ENCODE measurements around the gene CCDC157. TPM values are rescaled to one million over a fixed set of nuclear protein-coding genes. Genes with fewer than 3 reads are reported as not detected.

The CCDC157 gene
- total RNA-seq, 2 donors from 2014 or later = 3.1 to 10.5 TPM

GRCh38 chr22:30420347-30421125, 63.7 kb downstream of the CCDC157 start:
- no peaks in the 10 kb centered on the region for H3K9me3 ChIP-seq
- H3K27ac ChIP-seq = no peak overlapping the region
- 66 to 78% methylated on average over 6 of the region's 6 CpGs for WGBS, 2 donors
- no peak for TF ChIP-seq CTCF (IDR thresholded peaks at IDR 0.05)
- TF ChIP-seq POLR2A (IDR thresholded peaks at IDR 0.05) = no peak
- H3K4me3 ChIP-seq = no peak overlapping the region
- H3K36me3 ChIP-seq (replicated peaks in 1 of 2; ENCODE audit: insufficient read depth in 1 of 2, low read depth in 2 of 2) = peaks cover 0 to 2% of the 10 kb centered on the region in 2 donors
- no peaks in the 10 kb centered on the region for H3K27me3 ChIP-seq
- intact Hi-C loops (cut with DNase I) = no loop called here
- DNase-seq (no peak), ATAC-seq (no peak)
- peaks cover 43% of the 10 kb centered on the region for H3K4me1 ChIP-seq

GRCh38 chr22:30421695-30422480, 65.1 kb downstream of the CCDC157 start:
- Histone ChIP-seq H3K4me3 (no peak overlapping the region), H3K4me1 (peaks cover 52% of the 10 kb centered on the region), H3K27ac (peak overlapping the region; percentile 94 to 97 (median 96)), H3K9me3 (no peaks in the 10 kb centered on the region), H3K36me3 (replicated peaks in 1 of 2; ENCODE audit: insufficient read depth in 1 of 2, low read depth in 2 of 2) (peaks cover 0 to 2% of the 10 kb centered on the region in 2 donors), H3K27me3 (no peaks in the 10 kb centered on the region)
- DNase-seq (no peak), ATAC-seq (no peak)
- TF ChIP-seq CTCF (IDR thresholded peaks at IDR 0.05) (no peak), POLR2A (IDR thresholded peaks at IDR 0.05) (no peak)
- 49 to 56% methylated on average over 8 of the region's 8 CpGs for WGBS, 2 donors
- intact Hi-C loops (cut with DNase I) = no loop called here

GRCh38 chr22:30422481-30423300, 65.9 kb downstream of the CCDC157 start:
- ATAC-seq (peak; percentile 26), DNase-seq (peak; percentile 67 to 91 (median 84))
- Histone ChIP-seq H3K36me3 (replicated peaks in 1 of 2; ENCODE audit: insufficient read depth in 1 of 2, low read depth in 2 of 2) (no peaks in the 10 kb centered on the region), H3K4me1 (peaks cover 53% of the 10 kb centered on the region), H3K4me3 (peak overlapping the region; percentile 20), H3K9me3 (no peaks in the 10 kb centered on the region), H3K27ac (peak overlapping the region; percentile 94 to 97 (median 96)), H3K27me3 (no peaks in the 10 kb centered on the region)
- WGBS, 2 donors = 21 to 28% methylated on average over 12 to 18 of the region's 18 CpGs
- intact Hi-C loops (cut with DNase I) = no loop called here
- no peak for TF ChIP-seq CTCF (IDR thresholded peaks at IDR 0.05)
- TF ChIP-seq POLR2A (IDR thresholded peaks at IDR 0.05) = peak in 1 of 3 donors; percentile 67

GRCh38 chr22:30423301-30423958, 66.6 kb downstream of the CCDC157 start:
- Histone ChIP-seq H3K27me3 (no peaks in the 10 kb centered on the region), H3K4me3 (peak overlapping the region; percentile 20), H3K9me3 (no peaks in the 10 kb centered on the region), H3K4me1 (peaks cover 53% of the 10 kb centered on the region), H3K27ac (peak overlapping the region; percentile 94 to 97 (median 96)), H3K36me3 (replicated peaks in 1 of 2; ENCODE audit: insufficient read depth in 1 of 2, low read depth in 2 of 2) (no peaks in the 10 kb centered on the region)
- DNase-seq = peak in 1 of 4 donors; percentile 63
- intact Hi-C loops (cut with DNase I) = no loop called here
- TF ChIP-seq POLR2A (IDR thresholded peaks at IDR 0.05) = peak; percentile 91 to 95 (median 95)
- peak in 3 of 7 experiments; percentile 15 to 36 (median 24) for TF ChIP-seq CTCF (IDR thresholded peaks at IDR 0.05)
- peak; percentile 60 for ATAC-seq
- WGBS, 2 donors = 0% methylated on average over 11 to 45 of the region's 45 CpGs
